KMS-11 (cell line): Measurements from ENCODE around the gene MYO15A.

ENCODE experiments used
- H2AFZ ChIP-seq: fragments of 200-600 bp; sonication (generic); 2 replicates; pipeline ENCODE4 v1.6.1; 2016; ENCODE audit warnings: antibody characterized with exemption, mixed run types, low read depth
- H3K27ac ChIP-seq: fragments of 200-600 bp; sonication (generic); 2 replicates; pipeline ENCODE4 v1.6.1; 2016; ENCODE audit warnings: mild to moderate bottlenecking, mixed run types
- H3K27me3 ChIP-seq: fragments of 200-600 bp; sonication (generic); 2 replicates; pipeline ENCODE4 v1.6.1; 2017; ENCODE audit warnings: mild to moderate bottlenecking, low read depth, mixed run types, moderate library complexity; ENCODE audit not compliant: insufficient read depth
- H3K36me3 ChIP-seq: fragments of 200-600 bp; sonication (generic); 2 replicates; pipeline ENCODE4 v1.6.1; 2017; ENCODE audit warnings: mild to moderate bottlenecking, mixed run types; ENCODE audit not compliant: insufficient read depth
- H3K4me1 ChIP-seq: fragments of 200-600 bp; sonication (generic); 2 replicates; pipeline ENCODE4 v1.6.1; 2016; ENCODE audit warnings: mild to moderate bottlenecking, low read depth, mixed run types; ENCODE audit not compliant: poor library complexity, severe bottlenecking
- H3K4me2 ChIP-seq: fragments of 200-600 bp; sonication (generic); 2 replicates; pipeline ENCODE4 v1.7.0; 2016; ENCODE audit warnings: mild to moderate bottlenecking, mixed run types
- H3K4me3 ChIP-seq: fragments of 200-600 bp; sonication (generic); IDR thresholded peaks from 2 replicates; pipeline ENCODE4 v1.6.1; 2017; ENCODE audit warnings: low read depth, low read length, mixed read lengths; ENCODE audit not compliant: insufficient read depth
- H3K79me2 ChIP-seq: fragments of 200-600 bp; sonication (generic); 2 replicates; pipeline ENCODE4 v1.6.1; 2016; ENCODE audit warnings: low read depth, mixed run types; ENCODE audit not compliant: insufficient read depth
- H3K9ac ChIP-seq: fragments of 200-600 bp; sonication (generic); 2 replicates; pipeline ENCODE4 v1.6.1; 2016; ENCODE audit warnings: mild to moderate bottlenecking, mixed run types
- H4K20me1 ChIP-seq: fragments of 200-600 bp; sonication (generic); 2 replicates; pipeline ENCODE4 v1.6.1; 2016; ENCODE audit warnings: mild to moderate bottlenecking, mixed run types; ENCODE audit not compliant: insufficient read depth
- CTCF ChIP-seq: fragments of 200-600 bp; sonication (generic); conservative IDR thresholded peaks from 2 replicates; pipeline ENCODE4 v1.6.1; 2017; ENCODE audit warnings: low read depth, mild to moderate bottlenecking, antibody characterized with exemption, low read length, moderate library complexity, mixed read lengths

MYO15A gene

DNA sequence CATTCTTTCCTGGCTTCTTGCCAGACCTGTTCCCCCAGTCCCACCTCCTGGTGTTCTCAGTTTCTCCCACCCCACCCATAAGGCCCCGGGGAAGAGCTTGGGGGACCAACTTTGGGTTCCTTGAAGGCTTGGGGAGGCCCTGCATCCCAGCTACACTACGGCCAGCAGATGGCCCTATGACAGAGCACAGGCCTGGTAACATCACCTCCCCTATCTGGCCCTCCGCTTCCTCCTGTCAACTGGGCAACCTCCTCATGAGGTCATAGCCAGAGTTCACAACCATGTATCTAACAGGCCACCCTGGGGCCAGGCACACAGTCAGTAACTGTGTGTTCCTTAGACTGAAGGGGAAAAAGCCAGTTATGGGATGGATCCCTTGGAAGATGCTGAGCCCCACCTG is 31.4 kb downstream of the MYO15A start:
- no peaks in the 10 kb centered on the region for H3K36me3 ChIP-seq
- no peak overlapping the region for H3K4me3 ChIP-seq
- TF ChIP-seq CTCF: no peak
- H3K4me1 ChIP-seq: no peaks in the 10 kb centered on the region
- no peak overlapping the region for H3K4me2 ChIP-seq
- H2AFZ ChIP-seq: no peak overlapping the region
- no peaks in the 10 kb centered on the region for H3K79me2 ChIP-seq
- no peak overlapping the region for H3K27ac ChIP-seq
- H3K27me3 ChIP-seq: no peaks in the 10 kb centered on the region
- no peak overlapping the region for H3K9ac ChIP-seq
- no peaks in the 10 kb centered on the region for H4K20me1 ChIP-seq

- H4K20me1 ChIP-seq: no peaks in the 10 kb centered on the region
- no peaks in the 10 kb centered on the region for H3K79me2 ChIP-seq
- H3K4me1 ChIP-seq: no peaks in the 10 kb centered on the region
- H3K4me2 ChIP-seq: no peak overlapping the region
- no peaks in the 10 kb centered on the region for H3K27me3 ChIP-seq
- TF ChIP-seq CTCF: no peak
- H2AFZ ChIP-seq: no peak overlapping the region
- H3K27ac ChIP-seq: no peak overlapping the region
- no peak overlapping the region for H3K9ac ChIP-seq
- H3K36me3 ChIP-seq: no peaks in the 10 kb centered on the region
- H3K4me3 ChIP-seq: no peak overlapping the region
These were observed 32.1 kb downstream of the MYO15A start for GRCh38 chr17:18140648-18141047.

DNA sequence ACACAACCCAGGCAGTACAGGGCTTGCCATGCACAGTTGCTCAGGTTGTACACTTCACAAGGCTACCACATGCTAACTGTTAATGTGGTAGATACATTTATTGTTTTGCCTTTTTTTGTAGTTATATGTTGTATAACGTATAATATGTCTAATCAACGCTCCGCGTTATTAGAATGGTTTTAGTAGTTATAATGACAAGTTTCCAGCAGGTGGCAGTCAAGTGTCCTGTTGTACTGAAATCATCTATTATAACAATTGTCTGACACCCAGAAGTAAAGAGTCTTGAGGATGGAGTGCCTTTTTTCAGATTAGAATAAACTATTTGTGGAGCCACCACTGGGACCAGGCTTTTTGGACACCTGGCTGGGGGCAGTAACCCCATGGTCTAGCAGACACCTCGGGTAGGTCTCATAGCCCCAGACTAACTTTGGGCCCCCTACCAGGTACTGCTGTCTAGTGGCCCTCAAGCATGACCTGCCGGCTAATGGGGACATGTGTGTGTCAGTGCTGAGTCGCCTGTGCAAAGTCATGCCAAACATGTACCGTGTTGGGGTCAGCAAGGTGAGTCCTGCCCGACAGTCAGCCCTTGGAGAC is 32.8 kb downstream of the MYO15A start:
- Histone ChIP-seq H3K27me3 (no peaks in the 10 kb centered on the region), H3K9ac (no peak overlapping the region)

DNA sequence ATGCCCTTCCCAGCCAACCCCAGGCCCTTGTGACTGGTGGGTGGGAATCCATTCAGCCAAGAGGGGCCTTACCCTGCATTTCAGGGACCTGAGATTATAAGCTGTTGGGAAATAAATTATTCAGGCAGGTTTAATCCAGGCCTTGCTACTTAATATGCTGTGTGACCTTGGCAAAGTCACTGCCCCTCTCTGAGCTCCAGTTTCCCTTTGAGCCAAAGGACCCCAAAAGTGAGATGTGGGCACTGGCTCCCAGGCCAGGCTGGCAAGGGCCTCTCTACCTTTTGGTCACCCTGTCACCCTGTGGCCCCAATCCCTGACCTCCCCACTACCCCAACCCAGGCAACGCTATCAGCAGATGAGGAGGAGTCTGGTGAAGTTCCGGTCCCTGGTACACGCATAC is 33.9 kb downstream of the MYO15A start:
- H3K4me1 ChIP-seq: no peaks in the 10 kb centered on the region
- no peak overlapping the region for H3K4me2 ChIP-seq
- no peak overlapping the region for H3K9ac ChIP-seq
- H3K27me3 ChIP-seq: no peaks in the 10 kb centered on the region
- H3K36me3 ChIP-seq: no peaks in the 10 kb centered on the region
- H3K27ac ChIP-seq: no peak overlapping the region
- H2AFZ ChIP-seq: no peak overlapping the region
- TF ChIP-seq CTCF: no peak
- H3K79me2 ChIP-seq: no peaks in the 10 kb centered on the region
- no peak overlapping the region for H3K4me3 ChIP-seq
- H4K20me1 ChIP-seq: no peaks in the 10 kb centered on the region

More for the DNA sequence above, 32.8 kb downstream of the MYO15A start:
- Histone ChIP-seq H4K20me1 (no peaks in the 10 kb centered on the region), H2AFZ (no peak overlapping the region), H3K79me2 (no peaks in the 10 kb centered on the region), H3K4me2 (no peak overlapping the region), H3K36me3 (no peaks in the 10 kb centered on the region), H3K4me1 (no peaks in the 10 kb centered on the region), H3K4me3 (no peak overlapping the region), H3K27ac (no peak overlapping the region)
- peak; percentile 65 for TF ChIP-seq CTCF
